Measurements from ENCODE around the gene FRMD1. TPM values are rescaled to one million over a fixed set of nuclear protein-coding genes. Genes with fewer than 3 reads are reported as not detected.

Gene FRMD1
- total and polyA plus RNA-seq, 12 donors, result 0.12 to 1.3 (median 0.21) TPM; not detected in 4

GRCh38 chr6:168087436-168088160 is 8.6 kb upstream of the FRMD1 start:
- Histone ChIP-seq H3K4me3 (no peak overlapping the region), H3K27me3 (no peaks in the 10 kb centered on the region), H3K9me3 (peaks cover 0 to 5% (median 0%) of the 10 kb centered on the region in 11 donors), H3K4me1 (peaks cover 0 to 17% (median 10%) of the 10 kb centered on the region in 9 donors), H3K36me3 (no peaks in the 10 kb centered on the region), H3K27ac (peak overlapping the region in 1 of 10 donors; percentile 4)
- WGBS, 2 donors, result 74 to 79% methylated on average over 25 of the region's 25 CpGs
- peak in 1 of 8 donors; percentile 13 for ATAC-seq
- no peak for TF ChIP-seq CTCF (IDR thresholded peaks at IDR 0.05)
- DNase-seq, result no peak
- intact Hi-C loops (cut with DNase I), result no loop called here

- TF ChIP-seq CTCF (IDR thresholded peaks at IDR 0.05), result no peak
- ATAC-seq (no peak), DNase-seq (no peak)
- no peaks in the 10 kb centered on the region for H3K9me3 ChIP-seq
- no peak overlapping the region for H3K27ac ChIP-seq
- no peaks in the 10 kb centered on the region for H3K36me3 ChIP-seq
- H3K27me3 ChIP-seq, result no peaks in the 10 kb centered on the region
- WGBS, 2 donors, result 98% methylated on average over 10 of the region's 10 CpGs
- H3K4me3 ChIP-seq, result no peak overlapping the region
- H3K4me1 ChIP-seq, result peaks cover 0 to 17% (median 10%) of the 10 kb centered on the region in 9 donors
- intact Hi-C loops (cut with DNase I), result no loop called here
Observed at GRCh38 chr6:168086616-168087015, 7.6 kb upstream of the FRMD1 start.

DNA sequence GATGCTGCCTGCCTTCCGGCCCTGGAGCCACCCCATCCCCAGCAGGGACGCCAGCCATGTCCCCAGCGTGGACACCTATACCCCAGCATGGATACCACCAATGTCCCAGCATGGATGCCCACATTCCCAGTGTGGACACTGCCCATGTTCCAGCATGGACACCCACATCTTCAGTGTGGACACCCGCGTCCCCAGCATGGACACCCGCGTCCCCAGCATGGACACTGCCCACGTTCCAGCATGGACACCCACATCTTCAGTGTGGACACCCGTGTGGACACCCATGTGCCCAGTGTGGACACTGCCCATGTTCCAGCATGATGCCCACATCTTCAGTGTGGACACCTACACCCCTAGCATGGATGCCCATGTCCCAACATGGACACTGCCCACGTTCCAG is 7.1 kb upstream of the FRMD1 start:
- WGBS, 2 donors, result 98% methylated on average over 10 of the region's 10 CpGs
- peaks cover 0 to 17% (median 10%) of the 10 kb centered on the region in 9 donors for H3K4me1 ChIP-seq
- H3K27ac ChIP-seq, result no peak overlapping the region
- no peak for TF ChIP-seq CTCF (IDR thresholded peaks at IDR 0.05)
- no peak for DNase-seq
- intact Hi-C loops (cut with DNase I), result no loop called here
- H3K27me3 ChIP-seq, result no peaks in the 10 kb centered on the region
- no peak for ATAC-seq
- H3K36me3 ChIP-seq, result no peaks in the 10 kb centered on the region
- no peak overlapping the region for H3K4me3 ChIP-seq
- no peaks in the 10 kb centered on the region for H3K9me3 ChIP-seq

GRCh38 chr6:168084465-168085160 is 5.6 kb upstream of the FRMD1 start:
- Histone ChIP-seq H3K9me3 (no peaks in the 10 kb centered on the region), H3K27ac (no peak overlapping the region), H3K36me3 (no peaks in the 10 kb centered on the region), H3K4me1 (peaks cover 0 to 17% (median 10%) of the 10 kb centered on the region in 9 donors), H3K27me3 (no peaks in the 10 kb centered on the region), H3K4me3 (no peak overlapping the region)
- TF ChIP-seq CTCF (IDR thresholded peaks at IDR 0.05), result no peak
- WGBS, 2 donors, result 90 to 94% methylated on average over 19 of the region's 19 CpGs
- ATAC-seq (no peak), DNase-seq (no peak)
- intact Hi-C loops (cut with DNase I), result no loop called here

Measured in heart right ventricle (tissue), 16 donors.